Activated CD4-positive, alpha-beta memory T cell treated with anti-CD3 and anti-CD28 coated beads for 36 hours (primary cell): ENCODE data around the gene MYO19. TPM values are rescaled to one million over a fixed set of nuclear protein-coding genes. Genes with fewer than 3 reads are reported as not detected.
"Not testable (repeated sequence)": the region's sequence is repeated elsewhere in the genome, so short reads cannot be mapped to it uniquely, and the experiment has no call there.

ENCODE experiments used
- CTCF ChIA-PET: fragments of 350-600 bp; sonication (Branson Sonifier 250); formaldehyde crosslinking; loops from one replicate; lab custom pipeline; 2021; ENCODE audit warnings: antibody characterized with exemption, inconsistent platforms; lab: Charles Lee
- POLR2A ChIA-PET: fragments of 350-600 bp; sonication (Branson Sonifier 250); formaldehyde crosslinking; loops from one replicate; lab custom pipeline; 2021; ENCODE audit warnings: antibody characterized with exemption; lab: Charles Lee
- DNase-seq: peaks from one replicate; pipeline ENCODE4 v3.0.0-alpha.2; 2020
- H3K27ac Mint-ChIP-seq: one replicate; pipeline ENCODE4 v1.8.0; 2021; ENCODE audit warnings: mixed read lengths
- H3K27me3 Mint-ChIP-seq: one replicate; pipeline ENCODE4 v1.8.0; 2021; ENCODE audit warnings: mixed read lengths
- H3K36me3 Mint-ChIP-seq: one replicate; pipeline ENCODE4 v1.8.0; 2021; ENCODE audit warnings: mixed read lengths
- H3K4me1 Mint-ChIP-seq: one replicate; pipeline ENCODE4 v1.8.0; 2021; ENCODE audit warnings: low read depth, mixed read lengths
- H3K4me3 Mint-ChIP-seq: one replicate; pipeline ENCODE4 v1.8.0; 2021; ENCODE audit warnings: mild to moderate bottlenecking, mixed read lengths
- H3K9me3 Mint-ChIP-seq: one replicate; pipeline ENCODE4 v1.8.0; 2021; ENCODE audit warnings: mixed read lengths
- intact Hi-C: fragments of 100-400 bp; cut with micrococcal nuclease; formaldehyde crosslinking; loops from one replicate; pipeline ENCODE4 v1.15.1; 2023
- total RNA-seq, 2 experiments: library from RNA; stranded (reverse); gene quantifications; one replicate each; pipeline ENCODE4 v1.2.3, GENCODE V29; 2021

Gene MYO19
- total RNA-seq, 2 experiments from 2014 or later, result 106 to 112 TPM

GRCh38 chr17:36498560-36499300 lies 35.9 kb downstream of the MYO19 start:
- Mint-ChIP-seq H3K4me1 (peaks cover 3% of the 10 kb centered on the region), H3K9me3 (no peaks in the 10 kb centered on the region), H3K27ac (no peak overlapping the region), H3K4me3 (no peak overlapping the region), H3K27me3 (no peaks in the 10 kb centered on the region), H3K36me3 (peaks cover 38% of the 10 kb centered on the region)
- DNase-seq, result no peak
- CTCF ChIA-PET, result interaction anchor here (0.9 to 1.1 kb wide), 2 partner anchors 14 to 35 kb away, joined by 3 read pairs; no protein-coding TSS in a partner anchor
- POLR2A ChIA-PET, result interaction anchor here (1.2 to 1.5 kb wide), 2 partner anchors 11 to 26 kb away, joined by 3 to 4 read pairs; no protein-coding TSS in a partner anchor
- intact Hi-C loops, result no loop called here

- CTCF ChIA-PET, result interaction anchor here (0.9 to 1.1 kb wide), 2 partner anchors 13 to 35 kb away, joined by 3 read pairs; no protein-coding TSS in a partner anchor
- DNase-seq, result no peak
- Mint-ChIP-seq H3K27ac (no peak overlapping the region), H3K4me1 (no peaks in the 10 kb centered on the region), H3K27me3 (no peaks in the 10 kb centered on the region), H3K9me3 (no peaks in the 10 kb centered on the region), H3K4me3 (no peak overlapping the region), H3K36me3 (peaks cover 35% of the 10 kb centered on the region)
- intact Hi-C loops, result no loop called here
- POLR2A ChIA-PET, result interaction anchor here (1.5 kb wide), 1 partner anchor 27 kb away, joined by 4 read pairs; no protein-coding TSS in a partner anchor
These were observed 36.5 kb downstream of the MYO19 start for GRCh38 chr17:36498155-36498554.

GRCh38 chr17:36496018-36496789 lies 38.5 kb downstream of the MYO19 start:
- intact Hi-C loops, result no loop called here

GRCh38 chr17:36495076-36495578 lies 39.5 kb downstream of the MYO19 start:
- Mint-ChIP-seq H3K27me3 (no peaks in the 10 kb centered on the region), H3K27ac (no peak overlapping the region), H3K36me3 (peaks cover 37% of the 10 kb centered on the region), H3K4me3 (no peak overlapping the region), H3K4me1 (peaks cover 13% of the 10 kb centered on the region), H3K9me3 (no peaks in the 10 kb centered on the region)
- POLR2A ChIA-PET, result interaction anchor here (1.2 kb wide), 1 partner anchor 29 kb away, joined by 3 read pairs; no protein-coding TSS in a partner anchor
- CTCF ChIA-PET, result interaction anchor here (1.0 kb wide), 1 partner anchor 12 kb away, joined by 3 read pairs; no protein-coding TSS in a partner anchor
- intact Hi-C loops, result no loop called here
- DNase-seq, result no peak

More at GRCh38 chr17:36496018-36496789, 38.5 kb downstream of the MYO19 start:
- no peaks in the 10 kb centered on the region for H3K9me3 Mint-ChIP-seq
- CTCF ChIA-PET, result no interaction called here
- H3K36me3 Mint-ChIP-seq, result peaks cover 34% of the 10 kb centered on the region
- H3K27ac Mint-ChIP-seq, result peak overlapping the region; percentile 34
- no peak overlapping the region for H3K4me3 Mint-ChIP-seq
- POLR2A ChIA-PET, result no interaction called here
- peaks cover 8% of the 10 kb centered on the region for H3K4me1 Mint-ChIP-seq
- no peak for DNase-seq
- no peaks in the 10 kb centered on the region for H3K27me3 Mint-ChIP-seq

GRCh38 chr17:36494674-36495073 lies 40.0 kb downstream of the MYO19 start:
- Mint-ChIP-seq H3K4me3 (no peak overlapping the region), H3K27ac (no peak overlapping the region), H3K27me3 (no peaks in the 10 kb centered on the region), H3K9me3 (no peaks in the 10 kb centered on the region), H3K4me1 (peaks cover 17% of the 10 kb centered on the region), H3K36me3 (peaks cover 41% of the 10 kb centered on the region)
- ChIA-PET CTCF (interaction anchor here (1.0 kb wide), 1 partner anchor 11 kb away, joined by 3 read pairs; no protein-coding TSS in a partner anchor), POLR2A (interaction anchor here (1.2 kb wide), 1 partner anchor 30 kb away, joined by 3 read pairs; no protein-coding TSS in a partner anchor)
- intact Hi-C loops, result no loop called here
- no peak for DNase-seq

GRCh38 chr17:36493956-36494355 lies 40.7 kb downstream of the MYO19 start:
- ChIA-PET POLR2A (no interaction called here), CTCF (interaction anchor here (3.3 kb wide), 1 partner anchor 11 kb away, joined by 17 read pairs; no protein-coding TSS in a partner anchor)
- Mint-ChIP-seq H3K9me3 (no peaks in the 10 kb centered on the region), H3K27me3 (no peaks in the 10 kb centered on the region), H3K4me1 (peaks cover 24% of the 10 kb centered on the region), H3K4me3 (no peak overlapping the region), H3K36me3 (peaks cover 42% of the 10 kb centered on the region), H3K27ac (peak overlapping the region; percentile 3)
- no peak for DNase-seq
- intact Hi-C loops, result no loop called here

- intact Hi-C loops, result loop anchor here (2.0 to 5.0 kb wide), 2 partner anchors 48 to 106 kb away; partner anchors contain the start of genes DHRS11, MYO19 and PIGW
- peaks cover 48% of the 10 kb centered on the region for H3K4me1 Mint-ChIP-seq
- CTCF ChIA-PET, result interaction anchor here (1.0 to 1.4 kb wide), 2 partner anchors 414 to 517 kb away, joined by 4 to 8 read pairs; no protein-coding TSS in a partner anchor
These were observed 48.2 kb downstream of the MYO19 start, which contains the start of gene ZNHIT3 for GRCh38 chr17:36486204-36487194. Gene ZNHIT3 (plus strand): TSS chr17:36486681. CDS start chr17:36486700, 19 bp downstream.

GRCh38 chr17:36485805-36486203 lies 48.9 kb downstream of the MYO19 start:
- Mint-ChIP-seq H3K27ac (peak overlapping the region; percentile 93), H3K9me3 (no peaks in the 10 kb centered on the region), H3K4me3 (peak overlapping the region; percentile 94), H3K27me3 (peaks cover 14% of the 10 kb centered on the region), H3K36me3 (peaks cover 13% of the 10 kb centered on the region), H3K4me1 (peaks cover 42% of the 10 kb centered on the region)
- POLR2A ChIA-PET, result interaction anchor here (0.7 to 1.4 kb wide), 3 partner anchors 50 to 60 kb away, joined by 3 to 5 read pairs (median 3); partner anchors contain the start of genes GGNBP2 and PIGW
- CTCF ChIA-PET, result interaction anchor here (1.0 to 1.4 kb wide), 4 partner anchors 12 to 637 kb away, joined by 3 to 8 read pairs (median 4); no protein-coding TSS in a partner anchor
- DNase-seq, result no peak
- intact Hi-C loops, result loop anchor here (2.0 to 5.0 kb wide), 2 partner anchors 49 to 106 kb away; partner anchors contain the start of genes DHRS11, MYO19 and PIGW

More at GRCh38 chr17:36486204-36487194, 48.2 kb downstream of the MYO19 start, which contains the start of gene ZNHIT3:
- peak; percentile 96 for DNase-seq
- Mint-ChIP-seq H3K27me3 (peaks cover 13% of the 10 kb centered on the region), H3K4me3 (peak within 1 kb of the TSS; percentile 94), H3K27ac (peak within 1 kb of the TSS; percentile 93), H3K36me3 (peaks cover 13% of the 10 kb centered on the region), H3K9me3 (no peaks in the 10 kb centered on the region)
- POLR2A ChIA-PET, result interaction anchor here (0.7 to 1.4 kb wide), 3 partner anchors 49 to 59 kb away, joined by 3 to 5 read pairs (median 3); partner anchors contain the start of genes GGNBP2 and PIGW

- Mint-ChIP-seq H3K36me3 (peaks cover 8% of the 10 kb centered on the region), H3K9me3 (no peaks in the 10 kb centered on the region), H3K27ac (no peak overlapping the region), H3K4me1 (peaks cover 38% of the 10 kb centered on the region), H3K4me3 (peak overlapping the region; percentile 94), H3K27me3 (peaks cover 17% of the 10 kb centered on the region)
- no peak for DNase-seq
- intact Hi-C loops, result loop anchor here (5.0 kb wide), 1 partner anchor 107 kb away; the partner anchor contains the start of gene DHRS11
- CTCF ChIA-PET, result interaction anchor here (1.0 to 1.7 kb wide), 5 partner anchors 9 to 636 kb away, joined by 3 to 8 read pairs (median 4); no protein-coding TSS in a partner anchor
- POLR2A ChIA-PET, result no interaction called here
These were observed 49.6 kb downstream of the MYO19 start for GRCh38 chr17:36485027-36485426.

GRCh38 chr17:36484021-36484420 lies 50.6 kb downstream of the MYO19 start:
- intact Hi-C loops, H3K36me3 Mint-ChIP-seq, H3K27ac Mint-ChIP-seq, DNase-seq, POLR2A ChIA-PET, H3K9me3 Mint-ChIP-seq, H3K4me3 Mint-ChIP-seq: not testable (repeated sequence)
- peaks cover 30% of the 10 kb centered on the region for H3K4me1 Mint-ChIP-seq
- peaks cover 23% of the 10 kb centered on the region for H3K27me3 Mint-ChIP-seq
- CTCF ChIA-PET, result interaction anchor here (1.4 to 2.5 kb wide), 6 partner anchors 8 to 720 kb away, joined by 4 to 21 read pairs (median 6); no protein-coding TSS in a partner anchor
